NCI-H2107 (cell line): ENCODE data around the gene CACNA1C.

Experiments used
- DNase-seq: peaks from one replicate; lab custom pipeline; 2025; lab: John Stamatoyannopoulos, UW

Gene CACNA1C

GRCh38 chr12:2256915-2257314 lies 204.1 kb downstream of the CACNA1C start:
- DNase-seq: no peak

DNA sequence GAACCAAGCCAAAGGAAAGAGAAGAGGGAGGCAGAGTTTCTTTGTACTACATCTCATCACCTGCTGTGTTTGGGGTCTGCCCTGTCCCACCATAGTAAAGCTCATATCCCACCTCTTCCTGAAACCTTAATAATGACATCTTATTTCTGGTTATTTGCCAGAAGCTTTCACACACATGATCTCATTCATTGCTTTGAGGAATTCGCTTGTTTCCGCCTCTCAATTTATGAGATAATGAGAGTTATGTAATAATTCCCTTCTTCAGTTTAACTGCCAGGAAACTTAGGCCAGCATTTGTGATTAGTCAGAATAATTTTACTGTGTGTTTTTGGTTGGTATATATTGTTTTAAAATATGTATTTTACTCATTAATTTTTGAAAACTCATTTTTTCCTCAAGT lies 205.2 kb downstream of the CACNA1C start:
- no peak for DNase-seq

DNA sequence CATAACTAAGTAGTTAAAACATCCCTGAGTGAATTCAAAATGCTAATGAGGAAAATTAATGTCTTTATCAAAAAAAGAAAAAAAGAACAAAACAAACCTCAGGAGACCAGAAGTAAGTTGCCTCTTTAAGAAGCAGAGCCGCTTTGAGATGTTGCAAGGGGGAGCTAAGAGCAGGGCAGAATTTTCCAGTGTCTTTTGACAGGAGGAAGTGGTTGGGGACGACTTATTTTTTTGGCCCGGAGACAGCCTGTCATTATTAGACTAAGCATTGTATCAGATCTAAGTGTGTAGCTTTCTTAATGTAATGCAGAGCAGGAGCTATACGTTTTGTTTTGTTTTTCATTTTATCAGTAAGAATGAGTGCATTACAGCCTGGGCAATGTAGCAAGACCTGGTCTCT lies 206.6 kb downstream of the CACNA1C start:
- DNase-seq: no peak

- DNase-seq: no peak
Measured at GRCh38 chr12:2260441-2260840, 207.7 kb downstream of the CACNA1C start.

DNA sequence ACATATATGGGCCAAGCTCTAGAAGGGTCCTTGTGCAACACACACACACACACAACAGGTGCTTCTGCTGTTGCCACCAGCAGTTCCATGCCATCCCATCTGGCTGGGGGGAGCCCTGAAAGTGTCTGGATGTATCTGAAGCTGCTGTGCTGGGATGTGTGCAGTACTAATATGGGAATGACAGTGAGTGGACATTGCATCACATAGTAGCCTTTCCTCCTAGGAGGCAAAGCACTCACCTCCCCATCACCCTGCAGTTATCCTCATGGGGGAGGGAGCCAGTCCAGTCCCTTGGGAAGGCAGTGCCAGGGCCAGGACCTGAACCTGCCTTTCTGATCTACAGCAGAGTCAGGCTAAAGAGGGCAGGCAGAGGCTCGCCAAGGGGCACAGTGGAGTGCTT lies 208.9 kb downstream of the CACNA1C start:
- DNase-seq: no peak

- DNase-seq: no peak
Measured at GRCh38 chr12:2262449-2262848, 209.7 kb downstream of the CACNA1C start.

- DNase-seq: no peak
Measured at GRCh38 chr12:2263901-2264300, 211.1 kb downstream of the CACNA1C start.

DNA sequence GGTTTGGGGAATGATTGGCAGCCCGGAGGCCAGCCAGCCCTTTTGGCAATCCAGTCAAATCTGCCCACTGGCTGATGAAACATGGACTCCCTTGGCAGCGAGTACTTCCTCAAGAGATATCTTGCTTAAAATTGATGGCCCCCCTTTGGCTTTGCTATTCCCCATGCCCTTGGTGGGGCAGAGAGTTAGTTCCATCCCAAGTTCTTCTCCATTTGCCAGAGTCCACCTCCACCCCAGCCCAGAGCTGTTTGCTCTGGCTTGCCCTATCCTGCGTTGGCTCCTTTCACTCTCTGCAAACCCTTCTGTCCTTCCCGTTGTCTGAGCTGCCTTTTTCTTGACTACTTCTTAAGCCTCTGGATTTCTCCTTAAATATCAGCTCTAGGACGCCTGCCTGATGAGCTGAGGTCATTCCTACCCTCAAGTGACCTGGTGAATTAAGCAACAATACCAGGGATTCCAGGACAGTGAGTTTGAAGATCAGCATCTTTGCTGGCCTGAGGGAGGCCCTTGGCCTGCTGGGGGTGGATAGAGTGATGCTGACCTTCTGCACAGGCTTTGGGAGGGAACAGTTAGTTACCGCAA lies 212.0 kb downstream of the CACNA1C start:
- DNase-seq: no peak

DNA sequence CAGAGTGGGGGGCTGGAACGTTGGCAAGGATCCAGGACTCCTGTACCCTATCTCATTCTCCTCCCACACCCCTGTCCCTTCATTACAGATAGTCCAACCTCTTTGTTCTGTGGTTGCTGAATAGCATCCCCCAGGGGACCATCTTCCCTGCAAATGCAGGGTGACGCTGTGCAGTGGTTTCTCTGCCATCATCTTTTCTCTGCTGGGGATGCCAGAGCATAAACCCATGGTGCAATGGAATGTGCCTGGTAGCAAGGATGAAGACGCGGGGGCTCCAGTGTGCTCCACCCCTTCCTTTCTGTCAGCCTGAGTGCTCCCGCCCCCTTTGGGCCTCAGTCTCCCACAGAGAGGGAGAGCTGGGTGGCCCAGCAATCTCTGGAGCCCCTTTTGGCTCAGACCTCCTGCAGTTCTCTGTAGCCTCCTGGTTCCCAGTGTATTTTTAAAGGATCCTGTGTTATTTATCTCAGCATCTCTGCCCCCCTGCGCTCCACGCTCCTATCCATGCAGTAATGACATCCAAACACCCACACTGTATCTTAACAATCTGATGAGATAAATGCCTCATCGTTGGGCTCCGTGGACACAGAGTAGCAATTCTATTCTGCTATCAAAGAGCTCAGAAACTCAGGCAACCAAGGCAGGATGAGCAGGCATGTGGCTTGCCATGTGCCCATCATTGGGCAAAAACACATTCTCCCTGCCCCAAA lies 212.8 kb downstream of the CACNA1C start:
- no peak for DNase-seq

DNA sequence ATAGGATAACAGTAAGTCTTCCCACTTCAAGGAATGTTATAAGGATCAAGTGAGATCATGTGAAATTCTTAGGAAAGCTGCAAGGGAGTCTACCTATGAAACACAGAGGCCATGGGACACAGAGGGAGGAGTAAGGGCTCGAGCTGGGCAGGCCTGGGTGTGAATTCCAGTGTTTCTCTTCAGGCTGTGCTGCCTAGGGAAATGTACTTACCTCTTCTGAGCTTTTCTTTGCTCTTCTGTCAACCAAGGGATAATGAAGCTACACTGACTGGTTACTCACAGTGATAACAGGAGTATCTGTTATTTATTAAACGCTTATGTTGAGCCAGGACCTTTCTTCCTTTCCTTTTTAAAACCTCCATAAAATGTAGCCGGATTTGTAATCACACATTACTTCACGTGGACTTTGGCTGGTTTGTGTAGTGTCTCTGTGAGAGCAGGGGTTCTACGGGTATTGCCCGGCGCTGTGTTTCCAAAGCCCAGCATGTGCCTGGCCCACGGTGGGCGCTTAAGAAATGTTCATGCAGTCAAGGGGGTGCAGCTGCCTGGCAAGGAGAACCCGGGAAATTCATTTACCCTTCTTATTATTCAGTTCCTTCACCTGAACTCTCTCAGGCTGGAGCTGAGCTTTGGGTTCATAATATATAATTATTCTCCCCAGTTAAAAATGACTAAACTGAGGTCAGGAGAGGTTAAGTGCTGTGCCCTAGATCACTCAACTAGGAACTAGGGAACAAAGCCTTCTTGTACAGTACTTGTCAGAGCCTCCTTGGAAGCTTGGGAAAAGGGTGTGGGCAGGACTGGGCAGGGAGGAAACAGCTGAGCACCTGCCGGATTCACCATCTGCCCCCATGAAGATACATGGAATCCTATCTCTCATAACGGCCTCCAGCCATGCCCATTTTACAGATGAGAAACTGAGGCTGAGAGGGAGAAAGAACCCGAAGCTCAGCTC lies 214.2 kb downstream of the CACNA1C start:
- no peak for DNase-seq

- DNase-seq: no peak
Measured at GRCh38 chr12:2267703-2268470, 215.1 kb downstream of the CACNA1C start.

DNA sequence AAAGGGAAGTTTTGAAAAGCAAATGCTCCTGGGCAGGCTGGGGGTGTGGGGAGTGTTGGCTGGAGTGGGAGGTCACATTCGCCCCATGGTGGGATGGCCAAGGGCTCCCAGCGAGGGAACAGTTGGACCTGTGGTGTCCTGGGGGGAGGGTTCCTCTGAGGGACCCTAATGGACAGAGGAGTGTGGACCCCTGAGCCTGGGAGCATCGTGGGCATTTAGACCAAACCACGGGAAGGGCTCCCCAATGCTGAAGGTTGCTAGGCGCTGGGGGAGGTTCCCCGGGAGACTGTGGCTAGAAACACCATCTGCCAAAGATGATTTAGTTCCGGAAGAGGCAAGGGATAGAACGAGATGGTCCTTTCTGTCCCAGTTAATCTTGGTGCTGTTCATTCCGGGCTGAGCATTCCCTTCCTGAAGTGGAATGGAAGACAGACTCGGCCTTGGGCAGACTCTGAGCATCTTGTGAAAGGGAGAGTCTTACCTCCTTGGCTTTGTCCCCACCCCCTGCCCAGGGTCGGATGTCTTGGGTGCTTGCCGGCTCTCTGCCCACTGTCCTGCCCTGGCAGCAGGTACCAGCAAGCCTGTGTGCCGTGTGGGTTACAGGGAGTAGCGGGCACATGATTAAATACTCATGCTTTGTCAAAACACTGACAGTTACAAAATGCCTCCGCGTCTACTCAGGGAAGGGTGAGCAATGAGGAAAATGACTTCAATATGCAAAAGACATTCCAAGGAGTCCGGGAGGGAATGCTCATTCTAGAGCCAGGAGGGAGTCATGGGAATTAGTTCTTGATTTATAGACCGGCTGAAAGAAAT lies 215.9 kb downstream of the CACNA1C start:
- DNase-seq: no peak

GRCh38 chr12:2270846-2271245 lies 218.1 kb downstream of the CACNA1C start:
- DNase-seq: no peak

- DNase-seq: no peak
Measured at GRCh38 chr12:2271961-2272360, 219.2 kb downstream of the CACNA1C start.

DNA sequence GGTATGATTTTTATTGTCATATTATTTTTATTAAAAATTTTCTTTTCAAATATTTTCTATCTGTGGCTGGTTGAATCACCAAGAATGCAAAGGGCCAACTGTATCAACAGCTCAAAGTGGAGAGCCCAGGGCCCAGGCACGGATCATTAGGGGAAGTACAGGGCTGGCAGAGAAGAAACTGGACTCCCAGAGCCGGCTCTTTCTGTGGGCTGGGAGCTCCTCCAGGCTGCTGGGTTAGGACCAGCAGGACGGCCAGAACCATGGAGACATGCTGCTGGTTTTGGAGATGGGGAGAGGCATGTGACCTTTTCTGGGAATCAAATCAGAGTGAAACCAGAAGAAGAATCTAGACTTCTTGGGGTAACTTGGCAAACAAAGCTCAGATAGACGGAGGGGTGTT lies 220.5 kb downstream of the CACNA1C start:
- no peak for DNase-seq

- DNase-seq: no peak
Measured at GRCh38 chr12:2273751-2274150, 221.0 kb downstream of the CACNA1C start.

DNA sequence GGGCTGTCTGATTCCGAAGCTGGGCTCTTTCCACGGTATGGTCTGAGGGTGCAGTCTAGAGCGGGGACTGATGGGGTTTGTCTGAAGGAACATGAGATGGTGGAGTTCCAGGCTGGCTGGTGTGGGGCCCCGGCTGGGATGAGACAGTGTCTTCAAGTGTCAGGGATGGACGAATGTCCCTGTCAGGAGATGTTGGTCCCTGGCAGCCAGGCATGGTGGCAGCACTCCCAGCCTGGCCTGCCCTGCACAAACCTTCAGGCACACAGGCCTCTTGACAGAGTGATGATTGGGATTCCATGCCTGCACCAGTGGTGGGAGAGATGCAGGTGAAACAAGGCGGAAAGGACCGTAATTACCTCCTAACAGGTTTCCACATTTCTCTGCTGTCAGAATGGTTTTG lies 221.9 kb downstream of the CACNA1C start:
- no peak for DNase-seq

DNA sequence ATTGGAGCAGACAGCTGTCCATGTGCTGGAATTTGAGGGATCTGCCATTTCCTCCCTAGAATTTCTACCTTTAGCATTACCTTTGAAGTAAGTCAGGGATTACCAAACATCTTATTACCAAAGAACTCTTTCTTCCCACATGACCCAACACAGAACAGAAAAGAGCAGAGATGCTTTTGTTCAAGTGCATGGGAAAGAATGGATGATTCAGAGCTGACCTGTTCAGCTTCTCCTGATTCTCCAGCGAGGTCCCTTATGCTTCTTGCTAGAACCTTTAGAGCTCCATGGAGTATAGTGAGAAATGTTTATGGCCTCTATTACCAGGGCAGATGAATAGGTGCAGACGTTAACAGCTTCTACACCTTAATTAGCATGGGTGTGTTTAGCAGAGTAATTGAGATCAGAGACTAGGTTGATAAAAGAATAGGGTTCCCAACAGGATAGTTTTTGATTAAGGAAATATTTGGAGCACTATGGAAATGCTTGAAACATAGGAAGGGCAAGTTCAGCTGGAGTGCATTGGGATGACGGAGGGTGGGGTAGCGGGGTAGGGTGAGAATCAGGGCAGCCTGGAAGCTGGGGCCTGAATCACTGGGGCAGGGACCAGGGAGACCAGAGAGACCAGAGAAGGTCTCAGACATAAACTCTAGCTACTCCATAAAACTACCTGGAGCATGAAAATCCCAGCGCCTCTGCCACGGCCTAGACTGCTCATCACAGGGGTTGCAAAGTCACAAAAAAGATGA lies 223.7 kb downstream of the CACNA1C start:
- no peak for DNase-seq

- no peak for DNase-seq
Measured at GRCh38 chr12:2277492-2278155, 224.8 kb downstream of the CACNA1C start.

- DNase-seq: no peak
Measured at GRCh38 chr12:2281446-2281845, 228.7 kb downstream of the CACNA1C start.
